ENCODE results near the gene ANKRD33B.

Gene ANKRD33B

DNA sequence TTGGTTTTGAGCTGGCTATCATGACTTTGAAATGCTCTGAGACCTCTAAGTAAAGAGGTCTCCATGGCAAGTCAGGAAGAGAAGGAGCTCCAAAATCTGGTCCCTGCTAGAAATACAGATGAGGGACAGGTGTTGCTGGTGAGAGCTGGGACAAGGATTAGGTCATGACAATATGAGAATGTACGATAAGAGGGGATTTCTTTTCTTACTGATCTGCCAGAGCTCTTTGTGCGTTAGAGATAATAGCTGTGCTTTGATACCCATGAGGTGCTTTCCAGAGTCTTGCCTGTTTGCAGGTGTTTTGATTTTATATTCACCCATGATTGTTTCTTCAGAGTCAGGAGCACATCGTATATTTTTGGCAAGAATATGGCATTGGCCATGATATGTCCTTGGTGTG, 56.5 kb downstream of the ANKRD33B start:
- TF ChIP-seq CTCF (IDR thresholded peaks at IDR 0.05), result no peak

- TF ChIP-seq CTCF (IDR thresholded peaks at IDR 0.05), result no peak
These were observed 58.0 kb downstream of the ANKRD33B start for GRCh38 chr5:10621832-10622231.

GRCh38 chr5:10622810-10623209, 58.9 kb downstream of the ANKRD33B start:
- TF ChIP-seq CTCF (IDR thresholded peaks at IDR 0.05), result no peak

DNA sequence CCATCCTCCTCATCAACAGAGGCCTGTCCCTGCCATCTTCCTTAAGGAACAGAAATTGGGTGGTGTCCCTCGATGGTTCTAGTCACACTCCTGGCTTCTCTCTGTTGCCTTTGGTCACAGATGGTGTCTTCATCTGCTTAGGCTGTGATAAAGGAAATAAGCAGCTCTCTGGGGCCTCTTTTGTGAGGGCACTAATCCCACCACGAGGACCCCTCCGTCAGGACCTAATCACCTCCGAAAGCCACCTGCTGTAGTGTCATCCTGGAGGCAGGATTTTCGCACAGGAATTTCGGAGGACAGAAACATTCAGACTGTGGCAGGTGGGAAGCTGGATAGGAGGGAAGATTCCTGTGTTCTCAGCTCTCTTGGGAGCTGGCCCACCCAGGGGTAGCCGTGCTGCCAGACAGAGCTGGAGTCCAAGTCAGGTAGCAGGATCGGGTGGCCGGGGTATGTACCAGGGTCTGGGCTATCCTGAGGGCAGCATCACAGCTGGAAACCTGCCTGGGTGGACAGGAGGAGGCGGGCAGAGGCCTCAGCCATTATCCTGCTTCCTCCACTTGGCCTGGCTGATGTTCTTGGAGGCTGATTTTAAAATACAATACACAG, 59.5 kb downstream of the ANKRD33B start:
- TF ChIP-seq CTCF (IDR thresholded peaks at IDR 0.05), result no peak

GRCh38 chr5:10624206-10624605, 60.3 kb downstream of the ANKRD33B start:
- TF ChIP-seq CTCF (IDR thresholded peaks at IDR 0.05), result no peak

- no peak for TF ChIP-seq CTCF (IDR thresholded peaks at IDR 0.05)
These were observed 60.8 kb downstream of the ANKRD33B start for GRCh38 chr5:10624679-10625078.

DNA sequence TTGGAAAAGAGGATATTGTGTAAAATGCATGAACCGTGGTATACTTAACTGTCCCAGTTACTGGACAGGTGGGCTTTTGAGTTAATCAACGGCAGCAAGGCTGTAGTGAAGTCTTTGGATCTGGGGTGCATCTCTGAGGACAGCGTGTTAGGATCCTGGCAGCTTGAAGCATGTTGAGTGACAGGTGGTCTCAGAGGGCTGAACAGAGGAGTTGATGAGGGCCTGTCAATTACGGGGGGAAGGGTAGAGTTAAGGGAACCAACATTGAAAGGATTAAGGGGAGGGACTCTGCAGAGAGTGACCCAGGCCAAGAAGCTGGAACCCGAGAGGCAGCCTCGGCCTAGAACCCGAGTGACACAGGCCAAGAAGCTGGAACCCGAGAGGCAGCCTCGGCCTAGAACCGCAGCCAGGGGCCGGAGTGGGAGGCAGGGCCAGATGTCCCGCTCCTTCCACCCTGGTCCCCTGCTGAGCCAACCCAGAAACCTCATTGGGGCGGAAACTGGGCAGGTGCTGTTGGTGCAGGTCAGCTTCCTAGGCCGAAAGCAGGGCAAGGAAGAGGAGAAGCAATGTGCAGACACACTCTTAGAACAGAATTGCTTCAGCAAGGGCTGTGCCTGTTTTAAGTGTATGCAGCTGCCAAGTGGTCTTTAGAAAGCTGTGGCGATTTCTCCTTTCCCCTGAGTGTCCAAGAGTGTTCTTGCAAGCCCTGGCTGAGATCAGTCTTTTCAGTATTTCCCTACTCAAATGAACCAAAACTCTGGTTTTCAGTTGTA, 62.0 kb downstream of the ANKRD33B start:
- no peak for TF ChIP-seq CTCF (IDR thresholded peaks at IDR 0.05)

Measured in LNCAP (cell line).